ENCODE measurements around the gene RNF182. TPM values are rescaled to one million over a fixed set of nuclear protein-coding genes. Genes with fewer than 3 reads are reported as not detected.

Gene RNF182, protein sequence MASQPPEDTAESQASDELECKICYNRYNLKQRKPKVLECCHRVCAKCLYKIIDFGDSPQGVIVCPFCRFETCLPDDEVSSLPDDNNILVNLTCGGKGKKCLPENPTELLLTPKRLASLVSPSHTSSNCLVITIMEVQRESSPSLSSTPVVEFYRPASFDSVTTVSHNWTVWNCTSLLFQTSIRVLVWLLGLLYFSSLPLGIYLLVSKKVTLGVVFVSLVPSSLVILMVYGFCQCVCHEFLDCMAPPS
- total RNA-seq (2022; extraction: Qiagen RNA extraction; ENCODE audit: low read depth): 3.0 to 3.5 TPM (median 3.4 TPM) in 5 replicates

GRCh38 chr6:13924949-13925881 lies at the start of gene RNF182:
Gene RNF182 (plus strand): TSS chr6:13924952. CDS start chr6:13977120, 52,168 bp downstream.

Other genes starting within 250 kb of the RNF182 start
- gene RANBP9, start 213.1 kb upstream of the RNF182 start, total RNA-seq (2022; extraction: Qiagen RNA extraction; ENCODE audit: low read depth): 13.4 to 16.8 TPM (median 13.9 TPM) in 5 replicates
- 11.3 to 15.5 TPM (median 14.6 TPM) in 5 replicates for gene MCUR1, start 110.4 kb upstream of the RNF182 start, total RNA-seq (2022; extraction: Qiagen RNA extraction; ENCODE audit: low read depth)
- gene CD83, start 192.8 kb downstream of the RNF182 start, total RNA-seq (2022; extraction: Qiagen RNA extraction; ENCODE audit: low read depth): 2.1 to 2.7 TPM (median 2.5 TPM) in 5 replicates